Ovary (tissue), 3 donors: Measurements from ENCODE around the gene CCDC91.

Experiments
- CTCF ChIP-seq, 3 donors: fragments of 450-650 bp in 2 of 3; fragments of 200-600 bp in 1 of 3; IDR thresholded peaks; one replicate each; pipeline versions ENCODE4 v1.5.1 to v1.8.0; 2016 to 2022; ENCODE audit warnings: antibody characterized with exemption in 3 of 3, mild to moderate bottlenecking in 1 of 3
- EP300 ChIP-seq: sonication (generic); formaldehyde crosslinking; IDR thresholded peaks from one replicate; pipeline ENCODE4 v1.6.1; 2017; ENCODE audit warnings: antibody characterized with exemption
- POLR2A ChIP-seq: fragments of 450-650 bp; IDR thresholded peaks from one replicate; pipeline ENCODE4 v1.6.1; 2017; ENCODE audit warnings: antibody characterized with exemption, mild to moderate bottlenecking, moderate library complexity
- donor health status: DM: no; HTN: no; CAD: no.

DNA sequence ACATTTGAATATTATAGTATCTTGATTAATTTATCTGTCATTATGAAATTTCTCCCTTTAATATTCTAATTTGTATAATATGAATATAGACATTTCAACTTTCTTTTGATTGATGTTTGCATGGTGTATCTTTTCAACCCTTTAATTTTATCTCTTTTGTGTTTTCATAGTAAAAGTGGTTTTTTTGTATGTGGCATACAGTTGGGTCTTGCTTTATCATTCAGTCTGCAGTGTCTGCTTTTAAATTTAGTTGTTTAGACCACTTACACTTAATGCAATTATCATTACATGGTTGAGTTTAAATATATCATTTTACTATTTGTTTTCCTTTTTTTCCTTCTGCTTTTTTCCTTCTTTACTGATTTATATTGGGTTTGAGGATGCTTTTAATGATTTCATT, 29.6 kb downstream of the CCDC91 start:
- TF ChIP-seq CTCF (IDR thresholded peaks at IDR 0.05) = no peak
- no peak for TF ChIP-seq POLR2A
- TF ChIP-seq EP300 = no peak
